Measurements from ENCODE around the gene NXPH4.

The NXPH4 gene

DNA sequence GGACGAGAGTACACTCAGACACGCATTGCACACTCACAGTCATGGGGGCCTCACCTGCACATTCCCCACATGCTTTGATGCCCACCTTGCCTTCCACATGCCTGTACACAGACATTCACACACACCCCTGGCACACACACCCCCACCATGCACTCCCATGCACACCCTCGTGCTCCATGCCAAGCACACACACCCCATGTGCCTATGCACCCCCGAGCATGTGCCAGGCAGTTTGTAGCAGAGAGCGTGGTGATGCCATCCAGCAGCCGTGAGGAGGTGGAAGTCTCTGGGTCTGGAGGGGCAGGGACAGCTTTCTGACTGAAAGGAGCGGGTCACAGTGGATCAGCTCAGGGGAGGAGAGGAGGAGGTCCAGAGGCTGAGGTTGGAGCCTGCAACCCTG lies 10.7 kb upstream of the NXPH4 start:
- DNase-seq = no peak

DNA sequence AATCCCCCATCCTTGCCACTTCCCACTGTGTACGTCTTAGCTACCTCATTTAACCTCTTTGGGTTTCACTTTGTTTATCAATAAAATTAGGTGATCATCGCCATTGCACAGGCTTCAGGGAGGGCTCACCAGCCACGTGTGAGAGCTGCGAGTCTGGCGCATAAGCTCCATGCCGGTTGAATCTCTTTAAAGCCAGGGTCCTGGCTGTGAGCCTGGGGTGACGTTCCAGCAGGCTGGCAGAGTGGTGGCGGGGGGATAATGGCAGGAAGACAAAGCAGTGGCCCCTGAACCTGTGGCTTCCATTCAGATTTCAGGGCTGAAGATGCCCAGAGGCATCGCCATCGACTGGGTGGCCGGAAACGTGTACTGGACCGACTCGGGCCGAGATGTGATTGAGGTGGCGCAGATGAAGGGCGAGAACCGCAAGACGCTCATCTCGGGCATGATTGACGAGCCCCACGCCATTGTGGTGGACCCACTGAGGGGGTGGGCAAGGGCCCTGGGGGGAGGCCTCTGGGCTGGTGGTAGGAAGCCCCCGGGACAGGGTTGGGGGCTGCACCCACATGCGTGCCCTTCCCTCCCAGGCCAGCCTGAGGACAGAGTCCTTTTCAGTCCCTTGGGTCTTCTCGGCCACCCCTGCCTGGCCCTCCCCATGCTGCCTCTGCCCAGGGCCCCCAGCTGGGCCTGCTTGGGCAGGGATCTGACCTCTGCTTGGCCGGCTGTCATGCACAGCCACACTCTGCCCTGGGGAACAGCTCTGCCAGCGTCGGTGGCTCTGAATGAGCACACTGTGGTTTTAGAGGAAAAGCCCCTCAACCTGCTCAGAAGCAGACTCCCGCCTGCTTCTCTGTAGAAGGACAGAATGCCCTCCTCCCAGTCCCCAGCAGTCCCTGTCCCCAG lies 8.6 kb upstream of the NXPH4 start:
- DNase-seq = no peak

DNA sequence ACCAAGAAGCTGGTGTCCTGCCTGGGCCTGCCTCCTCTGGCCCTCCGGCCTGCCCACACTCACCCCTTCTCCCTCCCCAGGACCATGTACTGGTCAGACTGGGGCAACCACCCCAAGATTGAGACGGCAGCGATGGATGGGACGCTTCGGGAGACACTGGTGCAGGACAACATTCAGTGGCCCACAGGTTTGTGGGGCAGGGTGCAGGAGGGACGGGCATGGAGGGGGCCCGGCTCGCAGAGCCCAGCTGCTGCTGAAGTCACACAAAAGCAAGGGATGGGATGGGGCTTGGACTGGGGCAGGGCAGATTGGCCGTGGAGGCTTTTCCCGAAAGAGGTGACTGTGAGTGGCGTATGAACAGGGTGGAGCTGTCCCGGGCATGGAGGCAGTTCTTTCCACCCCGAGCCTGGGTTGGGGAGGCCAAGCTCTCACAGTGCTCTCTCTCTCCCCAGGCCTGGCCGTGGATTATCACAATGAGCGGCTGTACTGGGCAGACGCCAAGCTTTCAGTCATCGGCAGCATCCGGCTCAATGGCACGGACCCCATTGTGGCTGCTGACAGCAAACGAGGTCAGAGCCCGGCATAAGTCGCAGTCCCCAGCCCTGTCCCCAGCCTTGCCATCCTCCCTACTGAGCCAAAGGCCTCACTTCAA lies 7.8 kb upstream of the NXPH4 start:
- DNase-seq = no peak

DNA sequence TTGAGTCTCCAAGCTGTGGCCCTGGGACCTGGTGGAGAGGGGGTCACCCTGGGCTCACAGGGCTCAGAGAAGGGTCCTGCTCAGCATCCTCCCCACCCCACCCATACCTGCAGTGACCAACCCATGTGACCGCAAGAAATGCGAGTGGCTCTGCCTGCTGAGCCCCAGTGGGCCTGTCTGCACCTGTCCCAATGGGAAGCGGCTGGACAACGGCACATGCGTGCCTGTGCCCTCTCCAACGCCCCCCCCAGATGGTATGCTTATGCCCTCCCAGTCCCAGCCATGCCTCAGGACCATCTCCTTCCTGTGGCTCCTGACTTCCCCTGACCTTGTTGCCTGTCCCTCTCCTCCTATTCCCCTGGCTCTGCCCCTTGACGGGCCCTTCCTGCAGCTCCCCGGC lies 6.7 kb upstream of the NXPH4 start:
- DNase-seq = no peak

DNA sequence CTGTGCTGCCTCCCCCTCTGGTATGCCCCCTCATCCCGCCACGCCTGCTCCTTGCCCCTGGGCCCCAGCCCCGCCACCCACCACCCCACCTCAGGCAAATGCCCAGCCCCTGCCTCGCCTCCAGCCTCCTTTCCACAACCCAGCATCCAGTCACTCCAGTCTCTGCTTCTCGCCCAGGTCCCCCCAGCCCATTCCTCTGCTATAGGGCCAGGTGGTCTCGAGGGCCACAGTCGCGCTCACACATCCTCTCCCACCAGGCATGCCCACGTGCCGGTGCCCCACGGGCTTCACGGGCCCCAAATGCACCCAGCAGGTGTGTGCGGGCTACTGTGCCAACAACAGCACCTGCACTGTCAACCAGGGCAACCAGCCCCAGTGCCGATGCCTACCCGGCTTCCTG lies 6.1 kb upstream of the NXPH4 start:
- no peak for DNase-seq

DNA sequence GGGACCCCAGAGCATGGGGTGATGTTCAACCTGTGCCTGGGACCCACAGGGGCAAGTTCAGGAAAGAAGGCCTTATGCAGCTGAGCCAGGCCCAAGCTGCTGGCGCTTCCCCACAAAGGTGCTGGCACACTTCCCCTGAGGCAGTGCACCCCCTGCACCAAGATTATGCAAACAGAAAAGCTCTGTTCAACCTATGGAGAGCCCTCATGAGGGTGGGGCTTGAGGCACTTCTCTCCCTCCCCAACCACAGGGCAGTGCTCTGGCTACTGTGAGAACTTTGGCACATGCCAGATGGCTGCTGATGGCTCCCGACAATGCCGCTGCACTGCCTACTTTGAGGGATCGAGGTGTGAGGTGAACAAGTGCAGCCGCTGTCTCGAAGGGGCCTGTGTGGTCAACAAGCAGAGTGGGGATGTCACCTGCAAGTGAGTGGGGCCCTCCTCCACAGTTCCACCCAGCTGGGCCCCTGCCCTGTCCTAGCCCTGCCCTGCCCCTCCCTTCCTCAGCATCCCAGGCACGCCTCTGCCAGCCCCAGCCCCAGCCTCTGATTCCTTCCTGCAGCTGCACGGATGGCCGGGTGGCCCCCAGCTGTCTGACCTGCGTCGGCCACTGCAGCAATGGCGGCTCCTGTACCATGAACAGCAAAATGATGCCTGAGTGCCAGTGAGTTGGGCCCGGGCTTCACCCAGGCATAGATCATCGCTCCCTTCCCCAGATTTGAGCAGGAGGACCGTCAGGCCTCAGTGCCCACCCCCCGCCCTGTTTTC lies 5.5 kb upstream of the NXPH4 start:
- DNase-seq = no peak

DNA sequence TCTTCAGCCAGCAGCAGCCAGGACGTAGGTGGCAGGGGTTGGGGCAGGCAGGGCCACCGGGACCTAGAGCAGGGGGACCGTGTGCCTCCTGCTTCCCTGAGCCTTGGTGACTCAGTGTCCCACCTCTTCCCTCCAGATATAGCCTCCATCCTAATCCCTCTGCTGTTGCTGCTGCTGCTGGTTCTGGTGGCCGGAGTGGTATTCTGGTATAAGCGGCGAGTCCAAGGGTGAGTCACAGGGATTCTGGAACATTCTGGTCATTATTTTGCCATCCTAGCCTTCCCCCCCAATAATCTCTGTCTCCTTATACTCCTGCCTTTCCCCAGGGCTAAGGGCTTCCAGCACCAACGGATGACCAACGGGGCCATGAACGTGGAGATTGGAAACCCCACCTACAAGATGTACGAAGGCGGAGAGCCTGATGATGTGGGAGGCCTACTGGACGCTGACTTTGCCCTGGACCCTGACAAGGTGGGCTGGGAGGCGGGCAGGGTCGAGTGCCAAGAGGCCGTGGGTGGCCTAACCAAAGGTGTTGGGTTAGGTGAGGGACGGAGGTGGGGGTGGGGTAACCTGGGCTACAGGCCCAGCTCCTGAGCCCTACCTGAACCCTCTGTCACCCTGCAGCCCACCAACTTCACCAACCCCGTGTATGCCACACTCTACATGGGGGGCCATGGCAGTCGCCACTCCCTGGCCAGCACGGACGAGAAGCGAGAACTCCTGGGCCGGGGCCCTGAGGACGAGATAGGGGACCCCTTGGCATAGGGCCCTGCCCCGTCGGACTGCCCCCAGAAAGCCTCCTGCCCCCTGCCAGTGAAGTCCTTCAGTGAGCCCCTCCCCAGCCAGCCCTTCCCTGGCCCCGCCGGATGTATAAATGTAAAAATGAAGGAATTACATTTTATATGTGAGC lies 4.5 kb upstream of the NXPH4 start:
- no peak for DNase-seq

DNA sequence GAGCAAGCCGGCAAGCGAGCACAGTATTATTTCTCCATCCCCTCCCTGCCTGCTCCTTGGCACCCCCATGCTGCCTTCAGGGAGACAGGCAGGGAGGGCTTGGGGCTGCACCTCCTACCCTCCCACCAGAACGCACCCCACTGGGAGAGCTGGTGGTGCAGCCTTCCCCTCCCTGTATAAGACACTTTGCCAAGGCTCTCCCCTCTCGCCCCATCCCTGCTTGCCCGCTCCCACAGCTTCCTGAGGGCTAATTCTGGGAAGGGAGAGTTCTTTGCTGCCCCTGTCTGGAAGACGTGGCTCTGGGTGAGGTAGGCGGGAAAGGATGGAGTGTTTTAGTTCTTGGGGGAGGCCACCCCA lies 3.9 kb upstream of the NXPH4 start:
- no peak for DNase-seq

DNA sequence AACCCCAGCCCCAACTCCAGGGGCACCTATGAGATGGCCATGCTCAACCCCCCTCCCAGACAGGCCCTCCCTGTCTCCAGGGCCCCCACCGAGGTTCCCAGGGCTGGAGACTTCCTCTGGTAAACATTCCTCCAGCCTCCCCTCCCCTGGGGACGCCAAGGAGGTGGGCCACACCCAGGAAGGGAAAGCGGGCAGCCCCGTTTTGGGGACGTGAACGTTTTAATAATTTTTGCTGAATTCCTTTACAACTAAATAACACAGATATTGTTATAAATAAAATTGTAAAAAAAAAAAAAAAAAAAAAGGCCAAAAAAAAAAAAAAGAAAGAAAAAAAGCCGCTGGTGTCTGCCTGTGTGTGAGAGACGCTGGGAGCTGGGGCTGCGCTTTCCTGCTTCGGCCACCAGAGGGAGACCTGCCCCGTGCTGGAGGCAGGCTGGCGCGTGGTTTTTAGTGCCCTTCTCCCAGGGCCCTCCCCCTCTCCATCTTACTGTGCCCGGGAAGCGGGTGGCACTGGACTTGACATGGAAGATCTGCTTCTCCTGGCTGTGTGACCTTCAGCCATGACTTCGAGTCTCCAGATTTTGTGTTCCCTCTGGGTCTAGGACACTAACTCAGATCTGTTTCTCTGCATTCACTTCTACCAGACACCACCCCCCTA lies 3.4 kb upstream of the NXPH4 start:
- DNase-seq = no peak

DNA sequence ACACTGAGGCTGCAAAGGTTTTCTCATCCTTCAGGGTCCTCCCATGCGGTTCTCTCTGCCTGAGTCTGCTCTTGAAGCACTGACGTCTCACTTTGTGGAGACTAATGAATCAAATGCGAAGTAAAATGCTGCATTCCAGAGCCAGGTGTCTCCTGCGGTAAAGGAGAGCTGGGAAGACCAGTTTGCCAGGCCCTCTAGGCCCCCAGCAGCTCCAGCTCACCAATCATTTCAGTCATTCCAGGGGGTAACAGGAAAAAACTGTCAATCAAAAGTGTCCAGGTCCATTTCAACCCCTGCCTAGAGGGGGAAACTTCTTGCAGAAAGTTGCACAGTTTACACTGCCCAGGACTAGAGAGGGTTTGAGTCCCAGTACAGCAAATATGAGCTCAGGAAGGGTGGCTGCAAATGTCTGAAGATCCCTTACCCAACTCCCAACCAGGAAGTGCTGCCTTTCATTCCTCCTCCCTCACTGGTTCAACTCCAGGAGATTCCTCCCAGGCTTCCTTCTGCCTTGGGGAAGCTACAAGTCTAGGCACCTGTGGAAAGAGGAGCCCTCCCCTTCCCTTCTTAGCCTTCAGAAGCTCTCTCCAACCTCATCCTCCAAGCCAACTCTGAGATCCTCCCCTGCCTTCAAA lies 2.7 kb upstream of the NXPH4 start:
- no peak for DNase-seq

DNA sequence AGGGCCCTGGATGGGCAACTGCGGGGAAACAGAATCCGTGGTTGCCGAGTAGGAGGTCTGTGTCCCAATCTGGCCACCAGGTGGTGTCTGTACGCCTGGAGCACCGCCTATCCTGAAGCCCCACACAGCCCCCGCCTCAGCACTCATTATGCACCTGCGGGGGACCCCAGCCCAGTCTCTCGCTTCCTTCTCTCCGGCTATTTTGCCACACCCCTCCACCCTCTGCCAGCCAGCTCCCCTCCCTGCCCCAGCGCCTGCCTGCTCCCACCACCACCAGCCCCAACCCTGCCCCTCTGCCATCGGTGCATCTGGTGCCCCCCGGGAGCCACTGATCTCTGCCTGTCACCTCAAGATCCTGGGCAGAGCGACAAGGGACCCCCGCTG lies 2.2 kb upstream of the NXPH4 start:
- no peak for DNase-seq

DNA sequence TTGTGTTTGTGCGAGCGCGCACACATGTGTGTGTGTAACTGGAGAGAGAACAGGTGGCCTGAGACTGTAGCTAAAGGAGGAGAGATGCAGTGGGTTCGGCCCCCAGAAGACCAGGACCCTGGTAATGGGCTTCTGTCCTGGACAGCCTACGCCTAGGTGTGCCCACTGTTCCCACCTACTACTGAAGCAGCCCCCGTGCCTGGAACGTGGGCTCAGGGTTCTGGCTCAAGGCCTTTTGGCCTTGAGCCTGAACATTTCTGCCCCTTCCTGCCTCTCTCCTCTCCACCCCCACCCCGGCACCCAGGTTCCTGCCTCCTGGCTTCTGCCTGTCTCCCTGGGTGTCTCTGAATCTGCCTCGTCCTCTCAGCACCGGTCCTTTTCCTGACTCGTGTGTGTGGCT lies 1.5 kb upstream of the NXPH4 start:
- DNase-seq = no peak

DNA sequence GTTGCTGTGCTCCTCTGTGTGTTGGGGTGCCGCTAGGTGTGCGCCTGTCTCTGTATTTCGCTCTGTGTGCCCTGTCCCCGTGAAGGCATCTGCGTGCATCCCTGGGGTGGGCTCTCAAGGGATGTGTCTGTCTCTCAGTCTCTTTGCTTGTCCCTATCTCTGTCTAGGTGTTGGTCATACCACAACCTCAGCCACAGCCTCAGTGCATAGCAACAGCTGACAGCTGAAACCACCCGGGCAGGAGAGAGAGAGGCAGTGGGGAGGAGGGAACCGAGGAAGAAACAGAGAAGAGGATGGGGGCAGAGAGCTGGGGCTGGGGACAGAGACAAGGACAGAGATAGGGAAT lies 953 bp upstream of the NXPH4 start:
- no peak for DNase-seq

DNA sequence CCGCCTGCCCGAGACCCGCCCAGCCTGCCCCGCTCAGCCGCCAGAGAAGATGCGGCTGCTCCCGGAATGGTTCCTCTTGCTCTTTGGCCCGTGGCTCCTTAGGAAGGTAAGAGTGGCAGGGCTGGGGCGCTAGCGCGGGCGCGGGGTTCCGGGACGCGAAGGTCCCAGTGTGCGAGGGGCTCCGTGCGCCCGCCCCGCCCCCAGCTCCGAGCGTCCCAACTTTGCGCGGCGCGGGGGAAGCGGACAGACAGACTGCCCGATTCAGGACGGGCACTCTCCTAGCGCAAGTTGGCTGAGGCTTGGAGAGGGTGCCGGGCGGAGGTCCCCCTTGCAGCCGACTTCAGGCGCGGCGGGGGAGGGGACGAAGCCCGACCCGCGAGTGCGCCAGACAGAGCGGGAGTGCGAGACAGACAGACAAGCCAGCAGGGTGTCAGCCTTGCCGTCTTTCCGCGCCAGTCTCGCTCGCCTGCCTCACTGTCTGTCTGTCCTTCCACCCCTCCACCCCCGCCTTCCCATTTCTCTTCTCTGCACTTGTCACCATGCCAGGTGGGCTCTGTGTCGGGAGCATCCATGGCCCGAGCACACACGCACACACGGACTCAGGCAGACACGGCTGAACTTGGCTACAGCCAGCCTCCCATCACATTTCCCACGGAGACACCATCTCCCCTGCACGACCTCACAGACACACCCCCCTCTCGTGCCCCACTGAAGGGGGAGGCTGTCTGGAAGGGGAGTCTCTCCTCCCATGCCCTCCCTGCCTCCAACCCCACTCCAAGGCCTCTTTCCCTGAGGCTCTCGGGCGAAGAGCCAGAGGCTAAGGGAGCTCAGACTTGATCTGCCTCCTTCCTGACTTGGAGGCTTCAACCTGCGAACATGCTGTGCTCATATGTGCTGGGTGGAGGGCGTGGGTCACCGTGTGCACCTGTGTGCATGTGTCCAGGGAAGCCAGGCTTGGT lies 606 bp downstream of the NXPH4 start:
- no peak for DNase-seq

DNA sequence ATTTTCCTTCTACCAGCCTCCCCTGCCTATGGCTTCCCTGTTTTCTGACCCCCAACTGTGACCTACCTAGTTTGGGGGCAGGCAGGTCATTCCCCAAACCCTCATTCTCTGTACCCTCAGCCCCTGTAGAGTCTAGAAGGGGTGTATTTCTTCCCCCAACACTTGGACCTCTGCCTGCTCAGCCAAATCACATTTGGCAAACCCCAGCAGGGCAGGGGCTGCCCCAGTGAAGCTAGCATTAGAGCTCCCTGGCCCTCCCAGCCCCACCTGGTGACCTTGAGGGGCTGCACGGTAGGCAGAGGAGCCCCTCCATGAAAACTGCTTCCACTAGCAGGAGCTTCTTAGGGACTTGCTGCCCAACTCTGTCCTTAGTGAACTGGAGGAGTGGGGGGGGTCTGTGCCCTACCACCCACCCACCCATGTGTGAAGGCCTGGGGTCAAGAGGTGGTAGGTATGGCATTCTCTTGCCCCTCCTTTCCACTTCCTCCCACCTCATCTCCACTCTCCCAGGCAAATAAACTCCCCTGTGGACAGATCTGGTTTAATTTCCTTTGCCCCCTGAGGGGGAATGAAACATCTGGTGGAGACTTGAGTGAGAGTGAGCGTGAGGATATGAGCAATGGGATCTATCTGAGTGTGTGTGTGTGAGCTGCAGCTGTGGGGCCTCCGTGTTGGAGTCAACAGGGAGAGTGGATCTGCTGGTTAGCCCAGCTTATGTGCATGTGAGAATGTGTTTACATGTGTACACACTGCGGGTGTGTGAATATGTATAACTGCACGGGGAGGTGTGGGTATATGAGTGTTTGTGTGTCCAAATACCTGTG lies 1.6 kb downstream of the NXPH4 start:
- DNase-seq = no peak

DNA sequence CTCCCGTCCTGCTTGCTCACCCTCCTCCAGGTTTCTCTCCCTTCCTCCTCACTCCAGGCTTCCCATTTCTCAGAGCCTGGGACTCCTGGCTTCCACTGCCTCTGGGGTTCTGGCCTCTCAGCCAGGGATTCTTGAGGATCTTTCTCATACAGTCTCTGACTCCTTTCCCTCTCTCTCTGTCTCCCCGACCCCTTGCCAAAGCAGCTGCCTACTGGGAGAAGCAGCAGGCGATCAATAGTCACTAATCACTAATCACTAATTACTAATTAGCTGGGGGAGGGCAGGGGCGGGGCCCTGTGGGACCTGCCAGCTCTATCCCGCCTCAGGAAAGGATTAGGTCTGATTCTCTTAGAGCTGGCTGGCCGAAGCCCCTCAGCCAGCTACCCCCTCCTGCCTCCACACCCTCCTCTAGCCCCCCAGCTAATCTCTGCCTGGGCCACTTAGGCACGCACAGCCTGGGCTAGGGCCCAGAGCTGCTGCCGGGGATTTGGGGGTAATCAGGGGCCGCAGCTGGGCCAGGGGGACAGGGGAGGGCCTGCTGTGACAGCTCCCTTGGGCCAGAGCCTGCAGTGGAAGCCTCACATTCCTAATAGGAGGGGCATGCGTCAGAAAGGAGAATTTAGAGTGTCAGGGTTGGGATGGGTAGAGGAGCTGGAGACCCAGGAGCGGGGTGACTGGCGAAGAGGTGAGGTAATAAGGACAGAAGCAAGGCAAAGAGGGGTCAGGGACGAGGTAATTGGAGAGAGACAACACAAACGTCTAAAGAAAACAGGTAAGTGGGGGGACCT lies 2.8 kb downstream of the NXPH4 start:
- DNase-seq = no peak

DNA sequence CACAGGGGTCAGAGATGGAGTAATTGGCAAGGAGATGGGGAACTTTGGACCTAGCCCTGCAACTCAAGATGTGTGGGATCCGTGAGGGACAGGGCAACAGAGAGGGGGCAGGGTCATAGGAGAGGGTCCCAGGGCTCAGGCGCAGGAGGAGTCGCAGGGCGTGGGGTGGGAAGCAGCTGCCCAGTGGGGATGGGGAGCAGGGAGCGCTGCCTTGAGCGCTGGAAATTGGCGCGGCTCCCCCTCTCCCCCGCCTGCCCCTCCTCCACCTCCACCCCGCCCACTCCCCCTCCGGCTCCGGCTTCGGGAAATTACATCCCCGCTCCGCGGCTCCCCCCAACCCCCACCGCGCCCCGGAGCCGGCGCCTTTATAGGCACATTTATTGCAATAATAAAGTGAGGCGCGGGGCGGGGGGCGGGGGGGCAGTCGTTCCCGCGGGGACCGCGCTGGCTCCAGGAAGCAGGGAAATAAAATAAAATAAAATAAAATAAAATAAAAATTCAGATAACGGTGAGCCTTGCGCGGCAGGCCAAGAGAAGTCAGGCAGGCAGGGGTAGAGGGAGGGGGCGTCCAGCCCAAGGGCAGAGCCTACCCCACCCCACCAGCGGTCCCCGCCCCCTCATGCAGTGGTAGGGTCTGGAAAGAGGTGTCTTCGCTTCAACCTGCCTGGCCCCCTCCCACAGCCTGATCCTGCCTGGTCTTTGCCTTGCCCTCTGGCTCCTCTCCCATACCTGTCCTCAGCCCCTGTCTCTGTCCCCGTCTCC lies 3.6 kb downstream of the NXPH4 start:
- DNase-seq = no peak

DNA sequence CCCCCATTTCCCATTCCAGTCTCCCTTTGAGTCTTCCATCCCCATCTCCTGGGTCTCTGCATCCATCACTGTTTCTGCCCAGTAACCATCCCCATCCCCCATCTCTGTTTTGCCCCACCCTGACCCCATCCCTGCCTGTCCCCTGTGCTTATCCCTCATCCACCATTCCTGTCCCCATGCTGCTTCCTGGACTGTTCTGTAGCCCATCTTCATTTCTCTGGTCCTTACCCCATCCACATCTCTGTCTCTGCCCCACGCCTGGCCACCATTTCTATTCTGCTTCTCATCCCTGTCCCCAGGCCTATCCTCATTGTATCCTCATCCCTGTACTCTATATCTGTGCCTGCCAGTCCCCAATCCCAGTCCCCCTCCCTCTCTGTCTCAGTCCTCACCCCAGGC lies 4.2 kb downstream of the NXPH4 start:
- DNase-seq = no peak
